Neural crest cell (in vitro differentiated cells): ENCODE results near the gene UBA6. TPM values are rescaled to one million over a fixed set of nuclear protein-coding genes. Genes with fewer than 3 reads are reported as not detected.
"Not testable (repeated sequence)": the region's sequence is repeated elsewhere in the genome, so short reads cannot be mapped to it uniquely, and the experiment has no call there.

Source experiments
- DNase-seq: peaks from one replicate; pipeline ENCODE4 v3.0.0; 2021; ENCODE audit warnings: low read depth, mixed read lengths, low spot score
- H3K27ac Mint-ChIP-seq: one replicate; pipeline ENCODE4 v1.8.0; 2021; ENCODE audit warnings: mild to moderate bottlenecking, mixed read lengths; ENCODE audit not compliant: unreplicated experiment
- H3K27me3 Mint-ChIP-seq: 2 replicates; pipeline ENCODE4 v1.8.0; 2021; ENCODE audit warnings: low read depth, mild to moderate bottlenecking, mixed read lengths
- H3K36me3 Mint-ChIP-seq: 2 replicates; pipeline ENCODE4 v1.8.0; 2021; ENCODE audit warnings: low read depth, mild to moderate bottlenecking, mixed read lengths
- H3K4me1 Mint-ChIP-seq: 2 replicates; pipeline ENCODE4 v1.8.0; 2021; ENCODE audit warnings: mixed read lengths
- H3K4me3 Mint-ChIP-seq: one replicate; pipeline ENCODE4 v1.8.0; 2021; ENCODE audit warnings: mild to moderate bottlenecking, mixed read lengths
- H3K9me3 Mint-ChIP-seq: 2 replicates; pipeline ENCODE4 v1.8.0; 2021; ENCODE audit warnings: mixed read lengths
- total RNA-seq: library from RNA; stranded (reverse); gene quantifications from 2 replicates; pipeline ENCODE4 v1.2.1, GENCODE V29; 2021
- TF ChIP-seq, protein P1 (sequence below): fragments of 200-600 bp; sonication (generic); conservative IDR thresholded peaks from 2 replicates; pipeline ENCODE4 v1.5.0; 2021; ENCODE audit warnings: antibody characterized with exemption, mild to moderate bottlenecking

UBA6 gene
- total RNA-seq, 1 donor from 2014 or later: 72.9 TPM

DNA sequence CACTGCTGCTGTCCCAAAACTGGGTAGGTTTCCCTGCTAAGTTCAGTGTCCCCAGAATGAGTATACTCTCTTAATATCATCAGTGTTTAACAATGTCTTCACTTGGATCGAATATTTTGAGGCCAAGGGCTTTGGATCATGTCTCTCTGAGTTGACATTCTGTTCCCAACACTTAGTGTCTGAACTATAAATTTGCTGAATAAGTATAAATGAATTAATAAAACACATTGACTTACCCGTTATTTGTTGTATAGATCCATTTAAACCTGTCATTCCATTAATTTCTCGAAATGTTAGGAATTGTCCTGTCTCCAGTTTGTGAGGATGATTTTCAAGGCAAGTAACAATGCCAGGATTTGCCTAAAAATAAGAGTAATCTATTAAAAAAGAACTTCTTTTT is 32.6 kb downstream of the UBA6 start:
- DNase-seq: no peak
- no peak overlapping the region for H3K27ac Mint-ChIP-seq
- TF ChIP-seq, protein P1, sequence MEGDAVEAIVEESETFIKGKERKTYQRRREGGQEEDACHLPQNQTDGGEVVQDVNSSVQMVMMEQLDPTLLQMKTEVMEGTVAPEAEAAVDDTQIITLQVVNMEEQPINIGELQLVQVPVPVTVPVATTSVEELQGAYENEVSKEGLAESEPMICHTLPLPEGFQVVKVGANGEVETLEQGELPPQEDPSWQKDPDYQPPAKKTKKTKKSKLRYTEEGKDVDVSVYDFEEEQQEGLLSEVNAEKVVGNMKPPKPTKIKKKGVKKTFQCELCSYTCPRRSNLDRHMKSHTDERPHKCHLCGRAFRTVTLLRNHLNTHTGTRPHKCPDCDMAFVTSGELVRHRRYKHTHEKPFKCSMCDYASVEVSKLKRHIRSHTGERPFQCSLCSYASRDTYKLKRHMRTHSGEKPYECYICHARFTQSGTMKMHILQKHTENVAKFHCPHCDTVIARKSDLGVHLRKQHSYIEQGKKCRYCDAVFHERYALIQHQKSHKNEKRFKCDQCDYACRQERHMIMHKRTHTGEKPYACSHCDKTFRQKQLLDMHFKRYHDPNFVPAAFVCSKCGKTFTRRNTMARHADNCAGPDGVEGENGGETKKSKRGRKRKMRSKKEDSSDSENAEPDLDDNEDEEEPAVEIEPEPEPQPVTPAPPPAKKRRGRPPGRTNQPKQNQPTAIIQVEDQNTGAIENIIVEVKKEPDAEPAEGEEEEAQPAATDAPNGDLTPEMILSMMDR: no peak
- no peak overlapping the region for H3K4me3 Mint-ChIP-seq
- H3K36me3 Mint-ChIP-seq: peaks cover 14% of the 10 kb centered on the region
- H3K4me1 Mint-ChIP-seq: no peaks in the 10 kb centered on the region
- no peaks in the 10 kb centered on the region for H3K27me3 Mint-ChIP-seq
- no peaks in the 10 kb centered on the region for H3K9me3 Mint-ChIP-seq

DNA sequence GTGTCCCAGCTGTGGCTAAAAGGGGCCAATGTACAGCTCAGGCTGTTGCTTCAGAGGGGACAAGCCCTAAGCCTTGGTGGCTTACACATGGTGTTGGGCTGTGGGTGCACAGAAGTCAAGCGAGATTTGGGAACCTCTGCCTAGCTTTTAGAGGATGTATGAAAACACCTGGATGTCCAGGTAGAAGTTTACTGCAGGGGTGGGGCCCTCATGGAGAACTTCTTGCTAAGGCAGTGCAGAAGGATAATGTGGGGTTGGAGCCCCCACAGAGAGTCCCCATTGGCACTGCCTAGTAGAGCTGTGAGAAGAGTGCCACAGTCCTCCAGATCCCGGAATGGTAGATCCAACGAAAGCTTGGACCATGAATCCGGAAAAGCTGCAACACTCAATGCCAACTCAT is 40.5 kb downstream of the UBA6 start:
- Mint-ChIP-seq H3K4me1 (no peaks in the 10 kb centered on the region), H3K9me3 (peaks cover 21% of the 10 kb centered on the region), H3K27me3 (no peaks in the 10 kb centered on the region), H3K4me3 (no peak overlapping the region), H3K27ac (no peak overlapping the region), H3K36me3 (peaks cover 56% of the 10 kb centered on the region)
- DNase-seq: no peak
- TF ChIP-seq, protein P1: no peak

DNA sequence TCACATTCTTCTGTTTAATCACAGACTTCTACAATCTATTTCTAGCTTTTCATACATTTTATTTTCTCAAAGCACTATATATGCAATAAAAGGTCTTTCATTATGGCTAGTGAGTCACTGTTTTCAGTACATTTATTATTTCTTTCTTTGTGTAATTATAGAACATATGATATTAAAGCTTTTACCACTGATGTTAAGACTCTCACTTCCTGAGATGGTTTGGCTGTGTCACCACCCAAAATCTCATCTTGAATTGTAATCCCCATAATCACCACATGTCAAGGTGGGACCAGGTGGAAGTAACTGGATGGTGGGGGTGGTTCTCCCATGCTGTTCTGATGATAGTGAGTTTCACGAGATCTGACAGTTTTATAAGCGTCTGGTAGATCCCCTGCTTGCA is 41.9 kb downstream of the UBA6 start:
- TF ChIP-seq, protein P1: no peak
- Mint-ChIP-seq H3K4me1 (no peaks in the 10 kb centered on the region), H3K9me3 (peaks cover 26% of the 10 kb centered on the region), H3K27me3 (no peaks in the 10 kb centered on the region), H3K27ac (no peak overlapping the region), H3K4me3 (no peak overlapping the region), H3K36me3 (peaks cover 69% of the 10 kb centered on the region)
- no peak for DNase-seq

DNA sequence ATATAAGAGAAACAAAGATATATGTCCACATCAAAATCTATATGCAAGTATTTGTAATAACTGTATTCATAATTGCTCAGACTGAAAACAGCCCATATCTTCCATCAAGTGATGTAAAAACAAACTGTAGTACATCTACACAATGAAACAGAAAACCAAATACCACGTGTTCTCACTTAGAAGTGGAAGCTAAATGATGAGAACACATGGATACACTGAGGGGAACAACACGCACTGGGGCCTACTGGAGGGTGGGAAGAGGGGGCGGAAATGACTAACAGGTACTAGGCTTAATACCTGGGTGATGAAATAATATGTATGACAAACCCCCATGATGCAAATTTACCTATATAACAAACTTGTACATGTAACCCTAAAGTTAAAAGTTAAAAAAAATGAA is 42.7 kb downstream of the UBA6 start:
- H3K27me3 Mint-ChIP-seq: no peaks in the 10 kb centered on the region
- peaks cover 76% of the 10 kb centered on the region for H3K36me3 Mint-ChIP-seq
- TF ChIP-seq, protein P1: no peak
- peaks cover 26% of the 10 kb centered on the region for H3K9me3 Mint-ChIP-seq
- no peaks in the 10 kb centered on the region for H3K4me1 Mint-ChIP-seq
- DNase-seq: no peak
- no peak overlapping the region for H3K27ac Mint-ChIP-seq
- no peak overlapping the region for H3K4me3 Mint-ChIP-seq

DNA sequence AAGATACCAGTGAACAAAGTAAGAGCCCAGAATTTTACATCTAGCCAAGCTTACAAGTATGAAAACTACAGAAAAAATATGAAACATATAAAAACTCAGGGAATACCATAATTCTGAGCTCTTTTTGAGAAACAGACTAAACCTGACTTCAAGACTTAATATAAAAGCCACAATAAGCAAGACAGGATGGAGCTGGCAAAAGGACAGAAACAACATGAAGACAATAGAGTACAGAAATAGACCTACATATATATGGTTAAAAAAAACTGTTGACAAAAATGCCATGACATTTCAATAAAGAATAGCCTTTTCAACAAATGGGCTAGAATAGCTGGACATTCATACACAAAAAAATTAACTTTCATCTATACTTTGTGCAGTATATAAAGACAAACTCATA is 49.4 kb downstream of the UBA6 start:
- Mint-ChIP-seq H3K4me1 (peaks cover 3% of the 10 kb centered on the region), H3K36me3 (peaks cover 38% of the 10 kb centered on the region), H3K9me3 (peaks cover 6% of the 10 kb centered on the region), H3K27me3 (no peaks in the 10 kb centered on the region), H3K4me3 (no peak overlapping the region), H3K27ac (no peak overlapping the region)
- TF ChIP-seq, protein P1: no peak
- DNase-seq: no peak

DNA sequence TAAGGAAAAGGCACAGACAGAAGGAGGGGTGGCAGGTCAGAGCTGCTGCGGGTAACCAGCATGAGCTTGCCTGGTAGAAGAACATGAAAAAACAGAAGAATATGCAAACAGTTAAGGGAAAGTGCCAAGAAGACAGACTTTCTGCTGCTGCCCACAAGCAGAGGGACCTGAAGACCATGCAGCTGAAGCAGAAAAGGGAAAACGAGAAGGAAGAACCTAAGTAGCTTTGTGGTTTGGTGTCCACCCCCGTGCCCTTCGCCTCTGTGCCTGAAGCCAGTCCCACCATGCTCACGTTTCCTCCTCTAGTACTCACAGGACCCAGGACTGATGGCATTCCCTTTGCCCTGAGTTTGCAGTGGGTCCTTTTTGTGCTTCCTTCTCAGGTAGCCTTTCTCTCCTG is 62.8 kb downstream of the UBA6 start:
- no peak overlapping the region for H3K4me3 Mint-ChIP-seq
- peaks cover 15% of the 10 kb centered on the region for H3K4me1 Mint-ChIP-seq
- peaks cover 32% of the 10 kb centered on the region for H3K36me3 Mint-ChIP-seq
- no peak overlapping the region for H3K27ac Mint-ChIP-seq
- H3K9me3 Mint-ChIP-seq: peaks cover 2% of the 10 kb centered on the region
- H3K27me3 Mint-ChIP-seq: no peaks in the 10 kb centered on the region
- no peak for DNase-seq
- TF ChIP-seq, protein P1: no peak

DNA sequence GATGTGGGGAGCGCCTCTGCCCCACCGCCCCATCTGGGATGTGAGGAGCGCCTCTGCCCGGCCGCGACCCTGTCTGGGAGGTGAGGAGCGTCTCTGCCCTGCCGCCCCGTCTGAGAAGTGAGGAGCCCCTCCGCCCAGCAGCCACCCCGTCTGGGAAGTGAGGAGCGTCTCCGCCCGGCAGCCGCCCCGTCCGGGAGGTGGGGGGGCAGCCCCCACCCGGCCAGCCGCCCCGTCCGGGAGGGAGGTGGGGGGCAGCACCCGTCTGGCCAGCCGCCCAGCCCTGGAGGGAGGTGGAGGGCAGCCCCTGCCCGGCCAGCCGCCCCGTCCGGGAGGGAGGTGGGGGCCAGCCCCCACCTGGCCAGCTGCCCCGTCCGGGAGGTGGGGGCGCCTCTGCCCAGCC is 64.0 kb downstream of the UBA6 start:
- not testable (repeated sequence) for H3K4me3 Mint-ChIP-seq, DNase-seq, H3K27me3 Mint-ChIP-seq, H3K9me3 Mint-ChIP-seq, H3K27ac Mint-ChIP-seq
- Mint-ChIP-seq H3K36me3 (peaks cover 34% of the 10 kb centered on the region), H3K4me1 (peaks cover 11% of the 10 kb centered on the region)
